OCI-LY7 (cell line): Measurements from ENCODE around the gene CHST3. TPM values are rescaled to one million over a fixed set of nuclear protein-coding genes. Genes with fewer than 3 reads are reported as not detected.

ENCODE experiments used
- BruUV-seq: library from RNA; stranded (reverse); fragments of 400-500 nt; replicated peaks from 2 replicates; lab custom pipeline; 2021; lab: Mats Ljungman, UMichigan
- CTCF ChIA-PET: fragments of 300-600 bp; sonication (Branson Sonifier 250); formaldehyde crosslinking; loops from one replicate; lab custom pipeline; 2022; ENCODE audit warnings: antibody characterized with exemption; ENCODE audit not compliant: unreplicated experiment; lab: Charles Lee
- POLR2A ChIA-PET: fragments of 300-600 bp; sonication (Branson Sonifier 250); formaldehyde crosslinking; loops from one replicate; lab custom pipeline; 2022; ENCODE audit warnings: antibody characterized with exemption; lab: Charles Lee
- DNase-seq: peaks from one replicate; pipeline ENCODE4 v3.0.0-alpha.2; 2015; ENCODE audit warnings: low spot score
- H2AFZ ChIP-seq: fragments of 200-600 bp; sonication (generic), shearing (Covaris generic); 2 replicates; pipeline ENCODE4 v1.6.1; 2014; ENCODE audit warnings: mild to moderate bottlenecking, antibody characterized with exemption, low read length, moderate library complexity
- H3K27ac ChIP-seq: fragments of 200-600 bp; sonication (generic); 2 replicates; pipeline ENCODE4 v1.5.1; 2014; ENCODE audit warnings: mixed run types, low read depth, mild to moderate bottlenecking, moderate library complexity, low read length, inconsistent platforms; ENCODE audit not compliant: poor library complexity, severe bottlenecking
- H3K36me3 ChIP-seq: fragments of 200-600 bp; sonication (generic); 2 replicates; pipeline ENCODE4 v1.6.1; 2014; ENCODE audit warnings: mild to moderate bottlenecking, antibody characterized with exemption, low read length, moderate library complexity, mixed read lengths; ENCODE audit not compliant: insufficient read depth
- H3K4me1 ChIP-seq: fragments of 200-600 bp; sonication (generic); 2 replicates; pipeline ENCODE4 v1.5.1; 2014; ENCODE audit warnings: mild to moderate bottlenecking, low read length; ENCODE audit not compliant: insufficient read depth, poor library complexity, severe bottlenecking
- H3K4me2 ChIP-seq: fragments of 200-600 bp; sonication (generic); 2 replicates; pipeline ENCODE4 v1.6.1; 2014; ENCODE audit warnings: mild to moderate bottlenecking, low read length
- H3K4me3 ChIP-seq: fragments of 200-600 bp; sonication (generic); 2 replicates; pipeline ENCODE4 v1.5.1; 2014; ENCODE audit warnings: mild to moderate bottlenecking, low read depth, low read length; ENCODE audit not compliant: poor library complexity, severe bottlenecking
- H3K79me2 ChIP-seq: fragments of 200-600 bp; sonication (generic); 2 replicates; pipeline ENCODE4 v1.6.1; 2016; ENCODE audit warnings: low read depth, mild to moderate bottlenecking, low read length, moderate library complexity, mixed read lengths; ENCODE audit not compliant: insufficient read depth
- H3K9me2 ChIP-seq: fragments of 200-600 bp; sonication (generic); 2 replicates; pipeline ENCODE4 v1.6.1; 2016; ENCODE audit warnings: mild to moderate bottlenecking, low read length, mixed read lengths; ENCODE audit not compliant: insufficient read depth
- H3K9me3 ChIP-seq: fragments of 200-600 bp; sonication (generic); 2 replicates; pipeline ENCODE4 v1.6.1; 2014; ENCODE audit warnings: mild to moderate bottlenecking, mixed run types, low read length, mixed read lengths
- H4K20me1 ChIP-seq: fragments of 200-600 bp; sonication (generic); 2 replicates; pipeline ENCODE4 v1.6.1; 2014; ENCODE audit warnings: mild to moderate bottlenecking, antibody characterized with exemption, low read length, moderate library complexity, mixed read lengths; ENCODE audit not compliant: insufficient read depth
- CTCF ChIP-seq: fragments of 200-600 bp; sonication (generic); conservative IDR thresholded peaks from 2 replicates; pipeline ENCODE4 v1.5.1; 2014; ENCODE audit warnings: mild to moderate bottlenecking, antibody characterized with exemption, low read length, moderate library complexity, mixed read lengths
- EZH2phosphoT487 ChIP-seq: fragments of 200-600 bp; sonication (generic); IDR thresholded peaks from 2 replicates; pipeline ENCODE4 v1.6.1; 2018; ENCODE audit warnings: low read depth, borderline replicate concordance, mild to moderate bottlenecking, mixed run types, antibody characterized with exemption, low read length, moderate library complexity, mixed read lengths
- intact Hi-C: fragments of 100-400 bp; cut with micrococcal nuclease; formaldehyde crosslinking; loops from one replicate; pipeline ENCODE4 v1.10.0; 2022; ENCODE audit not compliant: unreplicated experiment
- total RNA-seq, 2 experiments: library from RNA; depleted of rRNA in 1 of 2; stranded (reverse); fragments of >200 nt in 1 of 2; shearing (Covaris generic) in 1 of 2; gene quantifications; 2 replicates each; pipeline ENCODE4 v1.2.3, GENCODE V29; 2014 to 2022

The CHST3 gene
- total RNA-seq, 2 experiments from 2014 or later, result not detected

GRCh38 chr10:72037811-72038210, 73.6 kb downstream of the CHST3 start:
- no peak for DNase-seq
- no peak overlapping the region for H3K4me2 ChIP-seq
- intact Hi-C loops, result no loop called here
- H2AFZ ChIP-seq, result no peak overlapping the region
- BruUV-seq, result no TSS peak
- no peaks in the 10 kb centered on the region for H3K79me2 ChIP-seq
- TF ChIP-seq EZH2phosphoT487 (no peak), CTCF (no peak)
- no peaks in the 10 kb centered on the region for H4K20me1 ChIP-seq
- H3K9me3 ChIP-seq, result no peaks in the 10 kb centered on the region
- POLR2A ChIA-PET, result interaction anchor here (0.6 to 1.2 kb wide), 2 partner anchors 12 to 13 kb away, joined by 3 read pairs; no protein-coding TSS in a partner anchor
- CTCF ChIA-PET, result no interaction called here
- H3K4me1 ChIP-seq, result no peaks in the 10 kb centered on the region
- no peak overlapping the region for H3K4me3 ChIP-seq
- no peaks in the 10 kb centered on the region for H3K36me3 ChIP-seq
- no peak overlapping the region for H3K27ac ChIP-seq
- H3K9me2 ChIP-seq, result no peaks in the 10 kb centered on the region

- H3K4me2 ChIP-seq, result no peak overlapping the region
- no peaks in the 10 kb centered on the region for H4K20me1 ChIP-seq
- ChIA-PET CTCF (no interaction called here), POLR2A (interaction anchor here (1.2 kb wide), 1 partner anchor 12 kb away, joined by 3 read pairs; no protein-coding TSS in a partner anchor)
- H2AFZ ChIP-seq, result no peak overlapping the region
- TF ChIP-seq CTCF (no peak), EZH2phosphoT487 (no peak)
- no peak overlapping the region for H3K4me3 ChIP-seq
- H3K4me1 ChIP-seq, result no peaks in the 10 kb centered on the region
- BruUV-seq, result no TSS peak
- no peaks in the 10 kb centered on the region for H3K36me3 ChIP-seq
- H3K9me2 ChIP-seq, result no peaks in the 10 kb centered on the region
- intact Hi-C loops, result no loop called here
- no peaks in the 10 kb centered on the region for H3K79me2 ChIP-seq
- no peak overlapping the region for H3K27ac ChIP-seq
- DNase-seq, result no peak
- H3K9me3 ChIP-seq, result no peaks in the 10 kb centered on the region
Measured at GRCh38 chr10:72038458-72039001, 74.3 kb downstream of the CHST3 start.

- Histone ChIP-seq H3K4me2 (no peak overlapping the region), H3K4me1 (no peaks in the 10 kb centered on the region), H3K79me2 (no peaks in the 10 kb centered on the region), H3K36me3 (no peaks in the 10 kb centered on the region), H3K4me3 (no peak overlapping the region), H3K27ac (no peak overlapping the region), H2AFZ (no peak overlapping the region), H4K20me1 (no peaks in the 10 kb centered on the region), H3K9me2 (no peaks in the 10 kb centered on the region), H3K9me3 (no peaks in the 10 kb centered on the region)
- no TSS peak for BruUV-seq
- intact Hi-C loops, result no loop called here
- ChIA-PET POLR2A (no interaction called here), CTCF (no interaction called here)
- TF ChIP-seq CTCF (no peak), EZH2phosphoT487 (no peak)
- DNase-seq, result no peak
Measured at GRCh38 chr10:72039377-72039776, 75.2 kb downstream of the CHST3 start.
